PFSK-1 (cell line): ENCODE data around the gene NTN1.

Experiments
- FOXP2 ChIP-seq: optimal IDR thresholded peaks from 2 replicates; pipeline ENCODE3; 2011; ENCODE audit warnings: borderline replicate concordance, control low read depth, inconsistent platforms; ENCODE audit not compliant: insufficient read depth; ENCODE audit errors: extremely low read length, extremely low read depth
- POLR2AphosphoS5 ChIP-seq: IDR thresholded peaks from 2 replicates; pipeline ENCODE4 v1.6.1; 2012; ENCODE audit warnings: low read depth, mild to moderate bottlenecking, control low read depth, low read length, moderate library complexity
- SIN3A ChIP-seq: IDR thresholded peaks from 2 replicates; pipeline ENCODE4 v1.6.1; 2012; ENCODE audit warnings: mild to moderate bottlenecking, low read length, moderate library complexity, borderline replicate concordance; ENCODE audit not compliant: insufficient read depth
- TAF1 ChIP-seq: IDR thresholded peaks from 2 replicates; pipeline ENCODE4 v1.6.1; 2012; ENCODE audit warnings: low read length, control low read depth, borderline replicate concordance; ENCODE audit not compliant: insufficient read depth
- TF ChIP-seq, protein P1 (sequence below), 2 experiments: IDR thresholded peaks; 2 replicates each; pipeline versions ENCODE4 v1.6.1 to v1.8.0; 2011 to 2012; ENCODE audit warnings: low read depth in 2 of 2, low read length in 2 of 2, control low read depth in 1 of 2, inconsistent platforms in 1 of 2, mild to moderate bottlenecking in 1 of 2, moderate library complexity in 1 of 2; ENCODE audit not compliant: insufficient read depth in 1 of 2

The NTN1 gene

GRCh38 chr17:9121186-9121820, 100.0 kb downstream of the NTN1 start:
- TF ChIP-seq TAF1: no peak
- TF ChIP-seq, protein P1, sequence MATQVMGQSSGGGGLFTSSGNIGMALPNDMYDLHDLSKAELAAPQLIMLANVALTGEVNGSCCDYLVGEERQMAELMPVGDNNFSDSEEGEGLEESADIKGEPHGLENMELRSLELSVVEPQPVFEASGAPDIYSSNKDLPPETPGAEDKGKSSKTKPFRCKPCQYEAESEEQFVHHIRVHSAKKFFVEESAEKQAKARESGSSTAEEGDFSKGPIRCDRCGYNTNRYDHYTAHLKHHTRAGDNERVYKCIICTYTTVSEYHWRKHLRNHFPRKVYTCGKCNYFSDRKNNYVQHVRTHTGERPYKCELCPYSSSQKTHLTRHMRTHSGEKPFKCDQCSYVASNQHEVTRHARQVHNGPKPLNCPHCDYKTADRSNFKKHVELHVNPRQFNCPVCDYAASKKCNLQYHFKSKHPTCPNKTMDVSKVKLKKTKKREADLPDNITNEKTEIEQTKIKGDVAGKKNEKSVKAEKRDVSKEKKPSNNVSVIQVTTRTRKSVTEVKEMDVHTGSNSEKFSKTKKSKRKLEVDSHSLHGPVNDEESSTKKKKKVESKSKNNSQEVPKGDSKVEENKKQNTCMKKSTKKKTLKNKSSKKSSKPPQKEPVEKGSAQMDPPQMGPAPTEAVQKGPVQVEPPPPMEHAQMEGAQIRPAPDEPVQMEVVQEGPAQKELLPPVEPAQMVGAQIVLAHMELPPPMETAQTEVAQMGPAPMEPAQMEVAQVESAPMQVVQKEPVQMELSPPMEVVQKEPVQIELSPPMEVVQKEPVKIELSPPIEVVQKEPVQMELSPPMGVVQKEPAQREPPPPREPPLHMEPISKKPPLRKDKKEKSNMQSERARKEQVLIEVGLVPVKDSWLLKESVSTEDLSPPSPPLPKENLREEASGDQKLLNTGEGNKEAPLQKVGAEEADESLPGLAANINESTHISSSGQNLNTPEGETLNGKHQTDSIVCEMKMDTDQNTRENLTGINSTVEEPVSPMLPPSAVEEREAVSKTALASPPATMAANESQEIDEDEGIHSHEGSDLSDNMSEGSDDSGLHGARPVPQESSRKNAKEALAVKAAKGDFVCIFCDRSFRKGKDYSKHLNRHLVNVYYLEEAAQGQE (IDR thresholded peaks at IDR 0.05; ENCODE audit: insufficient read depth in 1 of 2, low read depth in 2 of 2, low read length in 2 of 2): no peak
- TF ChIP-seq FOXP2: no peak
- TF ChIP-seq POLR2AphosphoS5: no peak
- no peak for TF ChIP-seq SIN3A

DNA sequence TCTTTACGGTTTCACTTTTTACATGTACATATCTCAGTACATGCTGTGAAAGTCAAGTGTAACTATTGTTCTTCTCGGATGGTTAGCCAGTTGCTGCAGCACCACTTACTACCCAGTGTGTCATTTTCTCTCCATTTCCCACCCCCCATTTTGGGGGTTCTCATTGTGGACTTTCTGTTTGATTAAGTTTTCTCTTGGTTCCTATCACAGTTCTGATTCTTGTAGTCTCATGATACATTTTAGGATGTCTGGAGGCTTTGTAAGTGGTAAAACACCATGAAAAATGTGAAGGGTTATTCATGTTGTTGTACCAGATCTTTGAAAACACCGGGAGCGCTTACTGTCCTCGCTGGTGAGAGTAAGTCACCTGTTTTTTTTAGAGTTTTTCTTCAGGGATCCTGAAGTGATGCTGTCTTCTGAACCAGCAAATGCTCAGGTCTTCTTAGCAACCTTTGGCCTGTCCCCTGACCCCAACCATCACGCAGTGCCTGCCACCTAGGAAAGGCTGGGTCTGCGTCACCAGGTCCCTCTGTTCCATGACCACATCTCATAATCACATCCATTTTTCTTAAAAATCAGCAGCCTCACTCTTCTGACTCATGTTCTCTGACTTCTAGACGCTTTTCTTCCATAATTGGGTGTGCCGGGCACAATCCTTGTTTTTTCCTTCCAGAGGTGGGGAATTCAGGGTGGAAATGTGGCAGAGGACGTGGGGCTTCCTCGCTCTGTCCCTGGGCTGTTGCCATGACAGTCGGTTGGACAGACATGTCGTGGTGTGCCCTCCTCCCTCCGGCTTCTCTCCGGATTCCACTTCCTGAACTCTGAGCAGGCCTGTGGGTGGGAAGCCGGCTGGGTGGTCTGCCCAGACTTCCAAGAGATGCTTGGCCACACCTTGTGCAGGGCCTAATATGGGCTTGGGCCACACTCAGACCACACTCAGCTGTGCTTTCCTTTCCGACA, 102.6 kb downstream of the NTN1 start:
- TF ChIP-seq, protein P1 (IDR thresholded peaks at IDR 0.05; ENCODE audit: insufficient read depth in 1 of 2, low read depth in 2 of 2, low read length in 2 of 2): no peak
- no peak for TF ChIP-seq POLR2AphosphoS5
- TF ChIP-seq TAF1: no peak
- no peak for TF ChIP-seq SIN3A
- no peak for TF ChIP-seq FOXP2

- TF ChIP-seq FOXP2: no peak
- TF ChIP-seq, protein P1 (IDR thresholded peaks at IDR 0.05; ENCODE audit: insufficient read depth in 1 of 2, low read depth in 2 of 2, low read length in 2 of 2): no peak
- TF ChIP-seq POLR2AphosphoS5: no peak
- TF ChIP-seq SIN3A: no peak
- TF ChIP-seq TAF1: no peak
These were observed 103.2 kb downstream of the NTN1 start for GRCh38 chr17:9124554-9124935.

GRCh38 chr17:9125722-9126121, 104.4 kb downstream of the NTN1 start:
- TF ChIP-seq TAF1 (no peak), POLR2AphosphoS5 (no peak), FOXP2 (no peak), SIN3A (no peak)
- TF ChIP-seq, protein P1 (IDR thresholded peaks at IDR 0.05; ENCODE audit: insufficient read depth in 1 of 2, low read depth in 2 of 2, low read length in 2 of 2): no peak
